H1 (cell line): Measurements from ENCODE around the gene HJURP. TPM values are rescaled to one million over a fixed set of nuclear protein-coding genes. Genes with fewer than 3 reads are reported as not detected.

ENCODE experiments used
- CTCF ChIA-PET: fragments of 300-600 bp; sonication (Branson Sonifier 250); formaldehyde crosslinking; loops from one replicate; lab custom pipeline; 2021; ENCODE audit not compliant: partially characterized antibody; lab: Charles Lee
- POLR2A ChIA-PET: fragments of 300-600 bp; sonication (Branson Sonifier 250); formaldehyde crosslinking; loops from one replicate; lab custom pipeline; 2021; ENCODE audit warnings: inconsistent platforms; ENCODE audit not compliant: partially characterized antibody; lab: Charles Lee
- DNase-seq, 2 experiments: peaks; one replicate each; pipeline versions ENCODE4 v3.0.0 to v3.0.0-alpha.2; 2010 to 2022; ENCODE audit warnings: low spot score in 2 of 2, low read depth in 1 of 2, mixed read lengths in 1 of 2
- FAIRE-seq: peaks from 2 replicates; lab custom pipeline; 2011; peaks lifted over from hg19 to GRCh38; lab: Jason Lieb, UNC
- H2AFZ ChIP-seq: 2 replicates; pipeline ENCODE4 v1.8.1; 2012; ENCODE audit warnings: low read length, inconsistent platforms
- H2AK5ac ChIP-seq: 2 replicates; pipeline ENCODE4 v1.6.1; 2013; ENCODE audit warnings: low read depth, low read length
- H2BK120ac ChIP-seq: replicated peaks from 2 replicates; pipeline ENCODE3; 2013; ENCODE audit warnings: low read depth, low read length, inconsistent platforms
- H2BK12ac ChIP-seq: 2 replicates; pipeline ENCODE4 v1.6.1; 2013; ENCODE audit warnings: low read depth, low read length
- H2BK15ac ChIP-seq: 2 replicates; pipeline ENCODE4 v1.6.1; 2013; ENCODE audit warnings: low read length
- H2BK20ac ChIP-seq: 2 replicates; pipeline ENCODE4 v1.6.1; 2013; ENCODE audit warnings: low read length
- H2BK5ac ChIP-seq: 2 replicates; pipeline ENCODE4 v1.6.1; 2013; ENCODE audit warnings: low read depth, low read length
- H3K14ac ChIP-seq: 2 replicates; pipeline ENCODE4 v1.6.1; 2013; ENCODE audit warnings: inconsistent platforms; ENCODE audit not compliant: insufficient read length
- H3K18ac ChIP-seq: 2 replicates; pipeline ENCODE4 v1.6.1; 2013; ENCODE audit warnings: low read length; ENCODE audit errors: extremely low read depth
- H3K23ac ChIP-seq: 2 replicates; pipeline ENCODE4 v1.6.1; 2013; ENCODE audit warnings: inconsistent platforms; ENCODE audit not compliant: insufficient read length
- H3K23me2 ChIP-seq: 2 replicates; pipeline ENCODE4 v1.6.1; 2013; ENCODE audit warnings: low read depth, low read length
- H3K27ac ChIP-seq: 2 replicates; pipeline ENCODE4 v1.6.1; 2011; ENCODE audit warnings: low read depth, low read length, inconsistent platforms
- H3K27me3 ChIP-seq, 4 experiments: replicated peaks in 1 of 4; 1 replicate in 1 of 4; 2 replicates in 3 of 4; pipeline versions ENCODE4 v1.6.1 to v1.8.1; 2011 to 2013; ENCODE audit warnings: low read length in 3 of 4, mild to moderate bottlenecking in 3 of 4, inconsistent platforms in 2 of 4, mixed read lengths in 2 of 4, moderate library complexity in 1 of 4; ENCODE audit not compliant: control insufficient read depth in 3 of 4, insufficient read depth in 3 of 4; ENCODE audit errors: extremely low read depth in 1 of 4
- H3K36me3 ChIP-seq, 4 experiments: 2 replicates each; pipeline versions ENCODE4 v1.6.1 to v1.8.1; 2011 to 2013; ENCODE audit warnings: mild to moderate bottlenecking in 4 of 4, low read length in 3 of 4, moderate library complexity in 2 of 4, control low read depth in 1 of 4, inconsistent platforms in 1 of 4; ENCODE audit not compliant: insufficient read depth in 4 of 4, control insufficient read depth in 2 of 4
- H3K4ac ChIP-seq: replicated peaks from 2 replicates; pipeline ENCODE3; 2013; ENCODE audit warnings: low read length, low read depth, mixed read lengths, inconsistent platforms; ENCODE audit not compliant: insufficient read length
- H3K4me1 ChIP-seq, 4 experiments: replicated peaks in 1 of 4; 1 replicate in 1 of 4; 2 replicates in 3 of 4; pipeline versions ENCODE4 v1.6.1 to v1.8.1; 2011 to 2013; ENCODE audit warnings: low read length in 3 of 4, inconsistent platforms in 2 of 4, mixed read lengths in 1 of 4; ENCODE audit not compliant: insufficient read depth in 4 of 4, control insufficient read depth in 3 of 4
- H3K4me2 ChIP-seq, 2 experiments: 2 replicates each; pipeline versions ENCODE4 v1.6.1 to v1.8.1; 2011 to 2013; ENCODE audit warnings: low read depth in 2 of 2, low read length in 2 of 2, control low read depth in 1 of 2, inconsistent platforms in 1 of 2, mild to moderate bottlenecking in 1 of 2; ENCODE audit not compliant: insufficient read depth in 1 of 2
- H3K4me3 ChIP-seq, 4 experiments: fragments of 200-600, 300-600 bp in 1 of 4; sonication (generic), shearing (Covaris generic), sonication (Bioruptor Twin) in 1 of 4; 2 replicates each; pipeline versions ENCODE4 v1.5.1 to v1.8.1; 2011 to 2016; ENCODE audit warnings: low read length in 4 of 4, low read depth in 3 of 4, control low read depth in 2 of 4, inconsistent platforms in 2 of 4, mild to moderate bottlenecking in 2 of 4, mixed read lengths in 1 of 4, moderate library complexity in 1 of 4; ENCODE audit not compliant: insufficient read depth in 2 of 4; ENCODE audit errors: extremely low read depth in 1 of 4
- H3K56ac ChIP-seq: replicated peaks from 2 replicates; pipeline ENCODE3; 2013; ENCODE audit warnings: low read depth, mild to moderate bottlenecking, mixed read lengths, low read length, inconsistent platforms; ENCODE audit not compliant: insufficient read length
- H3K79me1 ChIP-seq: 2 replicates; pipeline ENCODE4 v1.6.1; 2013; ENCODE audit warnings: low read depth, low read length, control low read depth
- H3K79me2 ChIP-seq, 2 experiments: 2 replicates each; pipeline versions ENCODE4 v1.6.1 to v1.8.1; 2012 to 2013; ENCODE audit warnings: low read length in 2 of 2, mild to moderate bottlenecking in 2 of 2, inconsistent platforms in 1 of 2; ENCODE audit not compliant: insufficient read depth in 2 of 2, control insufficient read depth in 1 of 2
- H3K9ac ChIP-seq, 4 experiments: replicated peaks in 1 of 4; 1 replicate in 1 of 4; 2 replicates in 3 of 4; pipeline versions ENCODE4 v1.6.1 to v1.8.1; 2011 to 2013; ENCODE audit warnings: low read depth in 3 of 4, low read length in 3 of 4, control low read depth in 2 of 4, mild to moderate bottlenecking in 2 of 4, moderate library complexity in 2 of 4, inconsistent platforms in 1 of 4; ENCODE audit errors: extremely low read depth in 1 of 4
- H3K9me3 ChIP-seq, 2 experiments: 2 replicates each; pipeline versions ENCODE4 v1.6.1 to v1.8.1; 2012 to 2013; ENCODE audit warnings: mild to moderate bottlenecking in 2 of 2, moderate library complexity in 2 of 2, control low read depth in 1 of 2, inconsistent platforms in 1 of 2, low read depth in 1 of 2, low read length in 1 of 2, mixed read lengths in 1 of 2; ENCODE audit not compliant: insufficient read depth in 2 of 2
- H4K20me1 ChIP-seq, 2 experiments: replicated peaks in 1 of 2; 2 replicates each; pipeline versions ENCODE3 to v1.8.1; 2011 to 2013; ENCODE audit warnings: inconsistent platforms in 2 of 2, low read length in 2 of 2, mild to moderate bottlenecking in 1 of 2; ENCODE audit not compliant: insufficient read depth in 2 of 2, control insufficient read depth in 1 of 2
- H4K5ac ChIP-seq: 2 replicates; pipeline ENCODE4 v1.6.1; 2013; ENCODE audit warnings: low read length, low read depth, mixed read lengths, inconsistent platforms; ENCODE audit not compliant: insufficient read length
- H4K8ac ChIP-seq: 2 replicates; pipeline ENCODE4 v1.8.0; 2013; ENCODE audit warnings: mild to moderate bottlenecking, moderate library complexity, low read length, inconsistent platforms; ENCODE audit not compliant: insufficient read depth; ENCODE audit errors: extremely low read depth
- H4K91ac ChIP-seq: replicated peaks from 2 replicates; pipeline ENCODE3; 2013; ENCODE audit warnings: low read length, mixed read lengths, inconsistent platforms; ENCODE audit not compliant: insufficient read length
- BRCA1 ChIP-seq: IDR thresholded peaks from 2 replicates; pipeline ENCODE4 v1.6.1; 2012; ENCODE audit warnings: low read depth, low read length, improper control_type of control experiment
- CBX5 ChIP-seq: fragments of 300-800, 300-1000 bp; sonication (generic); IDR thresholded peaks from 2 replicates; pipeline ENCODE4 v1.7.1; 2016; ENCODE audit warnings: antibody characterized with exemption, low read length, low read depth
- CHD1 ChIP-seq: IDR thresholded peaks from 2 replicates; pipeline ENCODE4 v1.6.1; 2012; ENCODE audit warnings: low read depth, low read length, improper control_type of control experiment
- EP300 ChIP-seq, 2 experiments: IDR thresholded peaks; 1 replicate in 1 of 2; 2 replicates in 1 of 2; pipeline ENCODE4 v1.6.1; 2011 to 2012; ENCODE audit warnings: low read depth in 2 of 2, low read length in 2 of 2, mild to moderate bottlenecking in 2 of 2, borderline replicate concordance in 1 of 2, inconsistent platforms in 1 of 2, moderate library complexity in 1 of 2
- EZH2 ChIP-seq: fragments of 200-600 bp; sonication (generic); IDR thresholded peaks from 2 replicates; pipeline ENCODE4 v1.7.1; 2012; ENCODE audit warnings: low read depth, mild to moderate bottlenecking, moderate library complexity, low read length, inconsistent platforms; ENCODE audit not compliant: severe bottlenecking
- HDAC6 ChIP-seq: IDR thresholded peaks from one replicate; pipeline ENCODE4 v1.7.1; 2012; ENCODE audit warnings: low read depth, mild to moderate bottlenecking, inconsistent platforms, low read length, moderate library complexity
- KDM1A ChIP-seq: fragments of 200-600, 300-600 bp; sonication (generic); IDR thresholded peaks from 2 replicates; pipeline ENCODE4 v1.7.1; 2016; ENCODE audit warnings: mild to moderate bottlenecking, low read length, borderline replicate concordance
- SIRT6 ChIP-seq: IDR thresholded peaks from one replicate; pipeline ENCODE4 v1.7.1; 2012; ENCODE audit warnings: low read length, inconsistent platforms
- TEAD4 ChIP-seq: IDR thresholded peaks from 2 replicates; pipeline ENCODE4 v1.6.1; 2012; ENCODE audit warnings: low read depth, low read length, inconsistent platforms, mixed read lengths
- USF2 ChIP-seq: IDR thresholded peaks from 2 replicates; pipeline ENCODE4 v1.6.1; 2011; ENCODE audit warnings: low read length, improper control_type of control experiment
- ZNF274 ChIP-seq: IDR thresholded peaks from 2 replicates; pipeline ENCODE4 v1.7.0; 2012; ENCODE audit warnings: low read length, borderline replicate concordance; ENCODE audit errors: extremely low read depth
- WGBS, 2 experiments: shearing (Covaris generic) in 1 of 2; methylation state at CpG; one replicate each; pipeline versions ENCODE4 v1.1.6 to v1.1.7; 2013 to 2015; ENCODE audit warnings: low lambda C conversion rate in 2 of 2, mixed read lengths in 2 of 2, inconsistent platforms in 1 of 2, low coverage in 1 of 2, missing lambda C conversion rate in 1 of 2; ENCODE audit not compliant: insufficient replicate concordance in 2 of 2, insufficient coverage in 1 of 2, insufficient read length in 1 of 2; ENCODE audit errors: extremely low coverage in 1 of 2, missing lambda C conversion rate in 1 of 2; 5-methylcytosine and 5-hydroxymethylcytosine counted together
- polyA plus RNA-seq, 7 experiments: library from polyadenylated mRNA; depleted of rRNA in 3 of 7; stranded (reverse) in 5 of 7; unstranded in 2 of 7; fragments of >200 nt in 5 of 7; fragments of 200-250 nt in 2 of 7; gene quantifications; 1 replicate in 5 of 7; 2 replicates in 1 of 7; 4 replicates in 1 of 7; pipeline versions ENCODE4 v1.2.1 to v1.2.3, GENCODE V29; 2011 to 2013; ENCODE audit warnings: missing spikeins in 2 of 7, mixed read lengths in 2 of 7
- total RNA-seq: library from RNA; stranded (reverse); fragmentation: NEBNext Ultra II Directional; extraction: Animal tissue kit (Norgen Biotek cat#: 25700); gene quantifications from 2 replicates; pipeline ENCODE4 v1.2.1, GENCODE V29; 2021

Gene HJURP
- total and polyA plus RNA-seq, 2 of the 8 experiments (the other 6 are each of a cell fraction or from before 2014, with no cell fraction given) = 49.3 to 60.5 TPM

GRCh38 chr2:233791151-233791882 lies 63.0 kb downstream of the HJURP start:
- POLR2A ChIA-PET = interaction anchor here (1.4 kb wide), 1 partner anchor 63 kb away, joined by 3 read pairs; the partner anchor contains the start of gene HJURP
- FAIRE-seq = no peak
- CTCF ChIA-PET = no interaction called here

More at GRCh38 chr2:233791151-233791882, 63.0 kb downstream of the HJURP start:
- H3K4me3 ChIP-seq = no peak overlapping the region
- no peak overlapping the region for H2AK5ac ChIP-seq
- H3K27ac ChIP-seq = no peak overlapping the region
- no peak overlapping the region for H3K4ac ChIP-seq
- H2BK12ac ChIP-seq = no peak overlapping the region
- H3K9ac ChIP-seq = no peak overlapping the region
- H3K18ac ChIP-seq = no peak overlapping the region
- DNase-seq = peak in 1 of 2 experiments; percentile 27
- no peak overlapping the region for H2BK20ac ChIP-seq
- H3K56ac ChIP-seq = no peak overlapping the region
- H3K14ac ChIP-seq = no peak overlapping the region
- no peaks in the 10 kb centered on the region for H3K79me2 ChIP-seq
- H3K36me3 ChIP-seq = no peaks in the 10 kb centered on the region
- no peak overlapping the region for H3K23ac ChIP-seq
- no peak overlapping the region for H3K4me2 ChIP-seq
- no peak overlapping the region for H4K91ac ChIP-seq
- H2BK120ac ChIP-seq = no peak overlapping the region
- H2AFZ ChIP-seq = no peak overlapping the region
- no peaks in the 10 kb centered on the region for H4K20me1 ChIP-seq
- 93% methylated on average over 18 of the region's 18 CpGs; no CpG with 5 or more reads in 1 of the 2 experiments for WGBS, 2 experiments
- H4K5ac ChIP-seq = no peak overlapping the region
- no peak overlapping the region for H2BK15ac ChIP-seq
- peaks cover 0 to 5% of the 10 kb centered on the region in 2 experiments; a peak in 1 of 4 replicates for H3K9me3 ChIP-seq
- no peaks in the 10 kb centered on the region for H3K79me1 ChIP-seq
- no peak overlapping the region for H4K8ac ChIP-seq
- TF ChIP-seq TEAD4 (no peak), SIRT6 (no peak), USF2 (no peak), HDAC6 (no peak), KDM1A (no peak), BRCA1 (no peak), ZNF274 (no peak), EP300 (IDR thresholded peaks at IDR 0.05; ENCODE audit: borderline replicate concordance in 1 of 2, low read depth in 2 of 2, low read length in 2 of 2) (no peak), CBX5 (no peak), CHD1 (no peak), EZH2 (no peak)
- H3K4me1 ChIP-seq = no peaks in the 10 kb centered on the region
- H2BK5ac ChIP-seq = no peak overlapping the region
- H3K27me3 ChIP-seq = no peaks in the 10 kb centered on the region
- H3K23me2 ChIP-seq = no peaks in the 10 kb centered on the region
